ENCODE data around the gene PLCH2. TPM values are rescaled to one million over a fixed set of nuclear protein-coding genes. Genes with fewer than 3 reads are reported as not detected.
A peak's percentile ranks its signal among the peaks of the same experiment; 100 is the strongest.

The PLCH2 gene
- total RNA-seq, 1 experiment from 2014 or later, result 0.74 TPM

DNA sequence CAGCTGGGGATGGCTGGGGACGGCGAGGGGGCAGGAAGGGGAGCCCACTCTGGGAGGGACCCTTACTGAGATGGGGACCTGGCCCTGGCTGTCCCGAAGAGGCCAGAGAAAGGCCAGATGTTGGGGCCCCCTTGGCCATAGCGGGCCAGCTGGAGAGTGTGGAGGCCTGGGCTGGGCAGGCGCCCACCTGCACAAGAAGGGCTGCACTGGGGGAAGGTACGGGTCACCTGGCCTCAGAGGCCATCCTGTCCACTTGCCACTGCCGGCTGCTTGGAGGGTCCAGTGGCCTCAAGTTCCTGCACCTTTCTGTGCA, 5.0 kb upstream of the PLCH2 start:
- in situ Hi-C loops (cut with HindIII; ENCODE audit: low pct_unique_long_range_greater_than_20kb, low sequenced_read_pairs), result no loop called here
- no peak for DNase-seq (ENCODE audit: low read depth)

DNA sequence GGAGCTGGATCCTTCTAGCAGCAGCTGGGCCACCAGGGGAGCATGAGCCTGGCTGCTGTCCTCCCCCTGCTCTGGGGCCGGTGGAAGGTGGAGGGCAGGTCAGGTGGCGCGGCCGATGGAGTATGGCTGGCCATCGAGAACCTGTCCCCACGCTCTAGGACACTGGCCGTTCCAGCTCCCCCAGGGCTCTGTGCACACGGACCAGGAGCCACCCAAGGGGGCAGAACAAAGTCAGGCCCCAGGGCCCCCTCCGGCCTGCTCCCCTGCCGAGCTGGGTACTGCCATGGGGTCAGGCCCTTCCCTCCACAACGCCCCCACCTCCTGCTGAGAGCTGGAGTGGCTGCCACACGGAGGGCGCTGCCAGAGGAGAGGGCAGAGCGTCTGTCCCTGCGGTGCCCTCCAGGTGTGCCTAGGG, 4.5 kb upstream of the PLCH2 start:
- in situ Hi-C loops (cut with HindIII; ENCODE audit: low pct_unique_long_range_greater_than_20kb, low sequenced_read_pairs), result no loop called here
- DNase-seq (ENCODE audit: low read depth), result no peak

DNA sequence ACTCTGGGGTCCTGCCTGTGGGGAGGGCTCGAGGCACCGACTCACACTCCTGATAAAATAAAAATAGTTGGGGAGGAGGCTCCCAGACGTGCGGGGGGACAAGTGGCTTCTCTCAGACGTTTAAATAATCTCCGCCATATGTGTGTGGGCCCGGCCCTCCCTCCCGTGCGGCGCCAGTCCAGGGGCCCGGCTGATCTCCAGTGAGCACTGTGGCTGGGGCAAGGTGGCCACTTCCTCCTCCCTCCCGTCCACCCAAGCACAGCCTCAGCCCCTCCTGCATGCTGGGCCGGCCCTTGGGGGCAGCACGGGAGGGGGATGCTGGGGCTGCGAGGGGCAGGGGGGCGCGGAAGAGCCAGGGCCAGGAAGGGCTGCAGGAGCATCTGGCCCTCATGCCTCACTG, 4.0 kb upstream of the PLCH2 start:
- no peak for DNase-seq (ENCODE audit: low read depth)
- in situ Hi-C loops (cut with HindIII; ENCODE audit: low pct_unique_long_range_greater_than_20kb, low sequenced_read_pairs), result no loop called here

DNA sequence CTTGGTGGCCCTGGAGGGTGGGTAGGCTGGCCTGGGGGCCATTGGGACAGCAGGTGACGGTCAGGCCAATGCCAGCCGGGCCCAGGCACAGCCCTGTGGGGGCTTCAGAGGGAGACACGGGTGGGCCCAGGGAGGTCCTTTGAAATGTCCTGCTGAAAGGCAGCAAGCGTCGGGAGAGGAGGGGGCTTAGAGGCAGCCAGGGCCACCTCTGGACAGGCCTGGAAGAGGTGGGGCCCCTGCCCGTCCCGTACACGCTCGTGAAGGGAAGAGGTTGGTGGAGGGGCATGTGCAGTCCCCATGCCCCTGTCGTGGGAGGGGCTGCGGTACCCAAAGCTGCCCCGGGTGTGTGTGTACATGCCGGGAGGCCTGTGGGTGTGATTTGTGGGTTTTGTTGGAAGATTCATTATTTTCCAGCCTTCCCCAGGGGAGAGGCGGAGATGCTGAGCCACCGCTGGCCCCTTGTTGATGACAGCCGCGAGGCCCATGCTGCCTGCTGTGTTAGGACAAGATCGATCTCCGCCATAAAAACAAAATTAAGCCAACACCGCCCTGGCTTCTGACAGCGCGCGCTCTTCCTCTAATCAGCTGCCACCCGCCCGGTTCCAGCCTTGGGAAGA, 3.4 kb upstream of the PLCH2 start:
- DNase-seq (ENCODE audit: low read depth), result no peak
- in situ Hi-C loops (cut with HindIII; ENCODE audit: low pct_unique_long_range_greater_than_20kb, low sequenced_read_pairs), result no loop called here

DNA sequence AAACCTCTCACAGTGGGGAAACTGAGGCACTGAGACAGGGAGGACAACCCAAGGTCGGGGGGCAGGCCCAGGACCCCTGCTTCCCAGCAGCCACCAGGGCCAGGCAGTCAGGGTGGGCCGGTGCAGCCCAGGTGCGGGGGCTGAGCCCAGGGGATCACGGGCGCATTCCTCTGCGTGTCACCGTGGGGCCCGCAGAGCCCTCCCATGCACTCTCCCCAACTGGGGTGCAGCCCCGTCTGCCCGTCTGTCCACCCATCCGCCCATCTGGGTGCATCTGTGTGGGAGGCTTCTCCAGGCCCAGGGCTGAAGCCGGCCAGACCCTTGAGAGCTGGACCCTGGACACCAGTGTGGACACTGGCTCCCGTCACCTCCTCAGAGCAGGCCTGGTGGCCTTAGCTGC, 2.9 kb upstream of the PLCH2 start:
- DNase-seq (ENCODE audit: low read depth), result no peak

DNA sequence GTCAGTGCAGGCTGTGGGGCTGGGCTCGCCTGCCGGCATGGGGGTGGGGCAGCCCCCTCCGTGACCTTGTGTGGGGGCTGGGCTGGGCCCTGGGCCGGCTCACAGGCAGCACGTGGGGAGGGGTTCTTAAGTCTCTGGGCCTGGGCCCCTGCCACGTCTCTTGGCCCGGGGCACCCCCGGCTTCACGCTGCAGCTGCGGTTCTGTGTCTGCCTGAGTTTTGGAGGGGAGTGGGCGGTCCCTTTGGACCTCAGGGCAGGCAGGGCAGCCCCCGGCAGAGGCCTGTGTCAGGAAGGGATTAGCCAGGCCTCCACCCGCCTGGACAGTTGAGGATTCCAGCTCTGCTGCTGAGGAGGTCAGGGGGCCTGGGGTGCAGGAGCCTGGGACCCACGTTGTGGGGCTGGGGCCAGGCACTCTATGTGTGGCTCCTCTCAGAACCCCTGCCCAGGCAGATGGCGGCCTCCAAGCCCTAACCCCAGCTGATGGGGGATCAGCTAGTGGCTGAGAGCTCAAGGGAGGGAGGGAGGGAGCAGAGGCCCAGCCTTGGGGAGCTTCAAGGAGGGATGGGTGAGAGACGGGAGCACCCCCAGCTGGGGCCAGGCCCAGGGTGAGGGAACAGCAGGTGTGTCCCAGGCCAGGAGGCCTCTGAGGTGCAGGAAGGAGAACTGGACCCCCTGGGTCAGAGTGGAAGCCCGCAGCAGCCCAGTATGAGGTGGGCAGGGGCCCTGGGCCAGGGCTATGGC, 1.8 kb upstream of the PLCH2 start:
- in situ Hi-C loops (cut with HindIII; ENCODE audit: low pct_unique_long_range_greater_than_20kb, low sequenced_read_pairs), result no loop called here
- no peak for DNase-seq (ENCODE audit: low read depth)

More for the DNA sequence above, 2.9 kb upstream of the PLCH2 start:
- in situ Hi-C loops (cut with HindIII; ENCODE audit: low pct_unique_long_range_greater_than_20kb, low sequenced_read_pairs), result no loop called here

DNA sequence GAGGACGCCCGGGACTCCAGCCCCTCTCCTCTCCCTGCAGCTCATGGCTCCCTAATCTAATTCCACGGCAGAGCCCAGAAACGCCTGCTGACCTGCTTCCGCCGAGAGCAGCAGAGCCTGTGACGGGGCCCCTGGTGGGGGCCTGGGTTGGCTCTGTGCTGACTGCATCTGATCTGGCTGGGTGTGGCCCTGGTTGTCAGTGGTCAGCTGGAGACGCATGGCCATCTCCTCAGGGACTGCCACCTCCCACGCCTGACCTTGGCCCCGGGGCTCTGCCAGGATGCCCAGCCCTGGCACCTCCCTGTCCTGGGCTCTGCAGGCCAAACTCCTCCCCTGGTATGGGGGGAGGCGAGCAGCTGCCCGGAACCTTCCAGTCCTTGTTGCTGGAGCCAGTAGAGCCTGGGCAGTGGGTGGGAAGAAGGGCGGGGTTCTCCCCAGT, 1.1 kb upstream of the PLCH2 start:
- DNase-seq (ENCODE audit: low read depth), result peak; percentile 58

DNA sequence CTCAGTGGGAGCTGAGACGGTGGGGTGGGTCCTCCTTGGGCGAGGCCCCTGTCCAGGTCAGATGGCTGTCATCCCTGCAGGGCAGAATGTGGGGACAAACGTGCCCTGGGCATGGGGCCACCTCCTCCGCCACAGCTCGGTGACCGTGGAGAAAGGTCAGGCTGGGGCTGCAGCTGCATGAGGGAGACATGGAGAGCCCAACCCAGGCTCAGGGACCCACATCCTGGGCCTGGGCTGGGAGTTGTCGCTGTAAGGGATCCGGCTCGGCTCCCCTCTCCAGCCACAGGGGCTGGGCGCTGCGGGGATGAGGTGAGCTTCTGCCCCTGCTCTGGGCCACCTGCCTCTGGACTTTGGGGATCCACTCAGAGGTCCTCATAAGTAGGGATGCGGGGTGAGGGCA, 518 bp upstream of the PLCH2 start:
- no peak for DNase-seq (ENCODE audit: low read depth)
- in situ Hi-C loops (cut with HindIII; ENCODE audit: low pct_unique_long_range_greater_than_20kb, low sequenced_read_pairs), result no loop called here

More for the DNA sequence above, 1.1 kb upstream of the PLCH2 start:
- in situ Hi-C loops (cut with HindIII; ENCODE audit: low pct_unique_long_range_greater_than_20kb, low sequenced_read_pairs), result no loop called here

DNA sequence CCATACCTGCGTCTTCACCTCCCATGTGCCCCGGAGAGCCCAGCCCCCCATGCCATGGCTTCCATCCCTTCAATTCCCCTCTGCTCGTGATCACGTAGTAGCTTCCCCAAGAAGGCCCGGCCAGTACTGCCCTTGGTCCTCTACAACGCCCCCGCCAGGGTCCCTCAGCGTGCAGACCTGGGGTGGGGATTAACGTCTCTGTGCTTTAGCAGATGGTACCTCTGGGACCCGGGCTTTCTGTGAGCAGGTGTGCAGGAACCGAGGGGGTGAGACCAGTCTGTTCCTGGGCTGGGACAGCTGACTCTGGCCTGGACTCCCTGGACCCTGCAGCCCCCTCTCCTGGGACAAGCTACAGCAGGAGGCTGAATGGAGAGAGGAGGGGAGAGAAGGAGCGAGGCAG, 1.2 kb downstream of the PLCH2 start:
- no peak for DNase-seq (ENCODE audit: low read depth)
- in situ Hi-C loops (cut with HindIII; ENCODE audit: low pct_unique_long_range_greater_than_20kb, low sequenced_read_pairs), result no loop called here

DNA sequence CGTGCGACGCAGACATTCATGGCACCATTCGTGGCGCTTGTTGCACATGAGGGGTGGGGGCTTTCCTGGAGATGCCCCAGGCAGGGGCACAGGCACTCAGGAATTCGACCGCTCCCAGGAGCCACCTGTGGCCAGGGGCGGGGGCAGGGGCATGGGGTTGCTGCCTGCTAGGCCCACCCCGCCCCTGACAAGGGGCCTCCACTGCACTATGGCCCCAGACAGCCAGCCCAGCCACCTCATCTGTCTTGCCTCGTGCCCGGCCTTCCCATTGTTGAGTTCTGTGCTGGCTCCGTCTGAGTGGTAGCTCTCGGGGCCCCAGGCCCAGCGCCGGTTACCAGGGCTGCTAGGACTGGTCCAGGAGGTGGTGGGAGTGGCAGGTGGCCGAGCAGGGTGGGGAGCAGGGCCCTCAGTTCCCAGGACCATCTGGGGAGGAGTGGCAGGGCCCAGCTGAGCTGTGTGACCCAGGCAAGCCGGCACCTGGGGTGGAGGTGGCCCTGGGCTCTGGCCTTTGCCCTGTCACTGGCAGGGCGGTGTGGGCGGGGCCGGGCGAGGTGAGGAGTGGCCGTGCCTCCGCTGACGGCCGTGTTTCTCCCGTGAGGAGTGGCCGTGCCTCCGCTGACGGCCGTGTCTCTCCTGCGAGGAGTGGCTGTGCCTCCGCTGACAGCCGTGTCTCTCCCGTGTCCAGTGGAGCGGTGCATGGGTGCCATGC, 1.9 kb downstream of the PLCH2 start:
- in situ Hi-C loops (cut with HindIII; ENCODE audit: low pct_unique_long_range_greater_than_20kb, low sequenced_read_pairs), result no loop called here

DNA sequence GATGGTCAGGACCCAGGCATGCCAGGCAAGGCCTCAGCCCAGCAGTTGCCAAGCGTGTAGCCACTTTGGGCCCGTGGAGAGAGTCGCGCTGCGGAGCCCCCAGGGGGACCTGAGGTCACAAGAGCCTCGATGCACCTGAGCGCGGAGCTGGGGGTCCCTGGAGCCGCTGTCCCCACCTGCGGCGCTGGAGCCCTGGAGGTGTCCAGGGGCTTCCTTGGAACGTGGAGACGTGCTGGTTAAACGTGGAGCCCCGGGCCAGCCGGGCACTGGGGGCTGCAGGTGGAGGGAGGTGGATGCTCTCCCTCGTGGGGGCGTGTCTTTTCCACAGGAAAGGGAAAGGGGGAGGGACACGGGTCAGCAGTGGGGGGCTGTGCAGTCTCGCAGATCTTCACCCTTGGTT, 3.1 kb downstream of the PLCH2 start:
- in situ Hi-C loops (cut with HindIII; ENCODE audit: low pct_unique_long_range_greater_than_20kb, low sequenced_read_pairs), result no loop called here

More for the DNA sequence above, 1.9 kb downstream of the PLCH2 start:
- no peak for DNase-seq (ENCODE audit: low read depth)

DNA sequence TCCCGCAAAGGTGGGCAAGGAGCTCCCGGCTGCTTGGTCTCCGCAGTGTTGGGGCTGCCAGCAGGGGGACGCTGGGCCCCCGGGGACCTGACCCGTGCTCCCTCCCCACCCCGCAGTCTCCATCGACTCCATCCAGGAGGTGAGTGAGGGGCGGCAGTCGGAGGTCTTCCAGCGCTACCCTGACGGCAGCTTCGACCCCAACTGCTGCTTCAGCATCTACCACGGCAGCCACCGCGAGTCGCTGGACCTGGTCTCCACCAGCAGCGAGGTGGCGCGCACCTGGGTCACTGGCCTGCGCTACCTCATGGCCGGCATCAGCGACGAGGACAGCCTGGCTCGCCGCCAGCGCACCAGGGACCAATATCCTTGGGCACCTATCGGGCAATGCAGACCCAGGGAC, 3.5 kb downstream of the PLCH2 start:
- in situ Hi-C loops (cut with HindIII; ENCODE audit: low pct_unique_long_range_greater_than_20kb, low sequenced_read_pairs), result no loop called here
- DNase-seq (ENCODE audit: low read depth), result no peak

More for the DNA sequence above, 3.1 kb downstream of the PLCH2 start:
- no peak for DNase-seq (ENCODE audit: low read depth)

DNA sequence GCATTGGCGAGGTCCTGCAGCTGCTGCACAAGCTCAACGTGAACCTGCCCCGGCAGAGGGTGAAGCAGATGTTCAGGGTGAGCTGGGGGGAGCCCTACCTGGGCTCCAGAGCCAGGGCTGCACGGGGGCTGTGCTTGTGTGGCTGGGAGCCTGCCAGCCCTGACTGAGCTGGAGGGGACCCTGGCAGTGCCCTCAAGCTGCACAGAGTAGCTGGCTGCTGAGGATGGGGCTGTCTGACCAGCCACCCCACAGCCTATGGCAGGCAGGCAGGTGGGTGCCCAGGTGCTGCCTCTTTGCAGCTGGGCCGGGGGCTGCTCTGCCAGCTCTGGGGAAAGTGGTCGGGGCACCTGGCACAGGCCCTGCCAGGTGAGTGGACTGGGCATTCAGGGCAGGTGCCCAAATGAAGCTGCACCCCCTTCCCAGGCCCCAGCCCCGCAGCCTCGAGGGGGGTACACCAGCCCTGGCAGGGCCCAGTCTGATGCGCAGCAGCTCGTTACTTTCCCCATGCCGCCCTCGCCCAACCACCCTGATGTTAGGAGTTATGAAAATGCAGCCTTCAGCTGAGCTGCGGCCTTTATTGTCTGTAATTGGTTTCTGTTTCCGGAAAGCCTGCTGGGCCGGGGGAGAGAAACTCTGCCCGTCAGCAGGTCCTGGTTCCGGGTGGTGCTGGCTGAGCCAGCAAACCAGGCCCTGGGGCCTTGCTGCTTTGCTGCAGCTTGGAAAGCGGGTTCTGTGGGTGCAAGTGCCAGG, 4.3 kb downstream of the PLCH2 start:
- in situ Hi-C loops (cut with HindIII; ENCODE audit: low pct_unique_long_range_greater_than_20kb, low sequenced_read_pairs), result no loop called here
- no peak for DNase-seq (ENCODE audit: low read depth)

DNA sequence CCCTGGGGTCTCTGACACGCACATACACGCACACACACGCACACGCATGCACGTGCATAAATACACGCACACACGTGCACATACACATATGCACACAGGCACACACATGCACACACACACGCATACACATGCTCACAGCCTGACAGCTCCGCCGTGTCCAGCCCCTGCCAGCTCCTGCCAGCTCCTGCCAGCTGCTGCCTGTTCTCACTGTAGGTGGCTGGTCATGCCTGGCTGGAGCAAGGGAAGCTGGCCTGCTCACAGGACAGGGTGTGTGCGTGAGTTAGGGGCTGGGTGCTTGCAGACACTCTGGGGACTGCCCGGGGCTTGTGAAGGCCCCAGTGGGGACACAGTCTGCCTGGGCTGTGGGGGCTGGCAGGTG, 4.9 kb downstream of the PLCH2 start:
- in situ Hi-C loops (cut with HindIII; ENCODE audit: low pct_unique_long_range_greater_than_20kb, low sequenced_read_pairs), result no loop called here
- peak; percentile 64 for DNase-seq (ENCODE audit: low read depth)

DNA sequence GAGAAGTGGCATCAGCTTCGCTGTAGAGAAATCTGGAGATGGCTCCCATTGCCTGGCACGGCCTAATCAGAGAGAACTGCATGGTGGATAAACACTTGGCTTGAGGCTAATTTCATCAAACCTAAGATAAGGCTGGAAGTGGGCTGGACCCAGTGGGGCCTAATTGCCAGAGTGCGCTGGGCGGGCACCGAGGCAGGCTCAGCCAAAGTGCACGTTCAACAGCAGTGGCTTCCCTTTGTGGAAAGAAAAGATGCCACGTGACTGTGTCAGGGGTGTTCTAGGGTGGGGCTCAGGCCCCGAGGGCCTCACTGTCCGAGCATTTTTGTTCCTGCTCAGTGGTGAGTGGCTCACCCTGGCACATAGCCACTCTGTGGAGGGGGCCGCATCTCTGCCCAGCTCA, 5.8 kb downstream of the PLCH2 start:
- in situ Hi-C loops (cut with HindIII; ENCODE audit: low pct_unique_long_range_greater_than_20kb, low sequenced_read_pairs), result no loop called here

DNA sequence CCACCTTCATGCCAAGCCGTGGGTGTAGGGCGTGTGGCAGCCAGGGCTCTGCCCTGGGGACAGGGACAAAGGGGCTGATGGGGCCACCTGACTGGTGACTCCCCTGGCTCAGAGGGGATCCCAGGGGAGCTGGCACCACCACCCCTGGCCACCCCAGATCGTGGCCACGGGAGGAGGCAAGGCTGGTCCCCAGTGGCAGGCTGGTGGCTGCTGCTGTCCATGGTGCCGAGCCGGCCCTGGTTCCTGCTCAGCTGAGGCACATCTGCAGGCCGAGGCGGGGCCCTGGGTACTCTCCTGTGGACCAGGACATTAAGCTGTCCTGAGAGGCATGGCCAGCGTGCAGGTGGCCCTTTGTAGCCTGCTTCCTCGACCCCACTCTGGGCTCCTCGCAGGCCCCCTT, 6.5 kb downstream of the PLCH2 start:
- in situ Hi-C loops (cut with HindIII; ENCODE audit: low pct_unique_long_range_greater_than_20kb, low sequenced_read_pairs), result no loop called here
- DNase-seq (ENCODE audit: low read depth), result no peak

More for the DNA sequence above, 5.8 kb downstream of the PLCH2 start:
- DNase-seq (ENCODE audit: low read depth), result peak; percentile 69

DNA sequence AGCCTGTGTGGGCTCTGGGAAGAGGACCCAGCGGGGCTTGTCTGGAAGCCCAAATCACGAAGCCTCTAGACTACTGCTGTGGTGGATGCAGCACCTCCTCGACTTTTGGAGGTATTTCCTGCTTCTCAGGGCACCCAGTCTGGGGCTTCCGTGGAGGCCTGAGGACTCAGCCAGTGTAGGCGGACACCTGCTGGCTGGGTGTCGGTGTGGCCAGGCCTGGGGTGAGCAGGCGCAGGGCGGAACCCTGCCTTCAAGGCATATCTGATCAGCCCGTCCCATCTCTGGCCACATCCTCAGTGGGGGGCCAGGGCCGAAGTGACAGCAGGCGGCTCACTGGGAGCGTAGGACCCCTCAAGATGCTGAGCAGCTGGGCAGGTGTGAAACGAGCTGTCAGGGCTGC, 6.9 kb downstream of the PLCH2 start:
- in situ Hi-C loops (cut with HindIII; ENCODE audit: low pct_unique_long_range_greater_than_20kb, low sequenced_read_pairs), result no loop called here

DNA sequence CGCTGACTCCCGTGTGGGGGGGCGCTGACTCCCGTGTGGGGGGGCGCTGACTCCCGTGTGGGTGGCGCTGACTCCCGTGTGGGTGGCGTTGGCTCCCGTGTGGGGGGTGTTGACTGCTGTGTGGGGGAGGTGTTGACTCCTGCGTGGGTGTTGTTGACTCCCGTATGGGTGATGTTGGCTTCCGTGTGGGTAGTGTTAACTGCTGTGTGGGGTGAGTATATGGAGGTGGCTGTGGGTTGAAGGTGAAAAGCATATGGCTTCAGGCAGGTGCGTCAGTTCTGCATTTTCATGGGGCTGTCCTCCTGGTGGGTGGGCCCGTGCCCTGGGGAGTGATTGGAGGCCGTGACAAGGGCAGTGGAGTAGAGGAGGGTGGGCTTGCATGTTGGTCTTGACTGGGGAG, 7.9 kb downstream of the PLCH2 start:
- DNase-seq (ENCODE audit: low read depth), result no peak
- in situ Hi-C loops (cut with HindIII; ENCODE audit: low pct_unique_long_range_greater_than_20kb, low sequenced_read_pairs), result no loop called here

More for the DNA sequence above, 6.9 kb downstream of the PLCH2 start:
- no peak for DNase-seq (ENCODE audit: low read depth)

DNA sequence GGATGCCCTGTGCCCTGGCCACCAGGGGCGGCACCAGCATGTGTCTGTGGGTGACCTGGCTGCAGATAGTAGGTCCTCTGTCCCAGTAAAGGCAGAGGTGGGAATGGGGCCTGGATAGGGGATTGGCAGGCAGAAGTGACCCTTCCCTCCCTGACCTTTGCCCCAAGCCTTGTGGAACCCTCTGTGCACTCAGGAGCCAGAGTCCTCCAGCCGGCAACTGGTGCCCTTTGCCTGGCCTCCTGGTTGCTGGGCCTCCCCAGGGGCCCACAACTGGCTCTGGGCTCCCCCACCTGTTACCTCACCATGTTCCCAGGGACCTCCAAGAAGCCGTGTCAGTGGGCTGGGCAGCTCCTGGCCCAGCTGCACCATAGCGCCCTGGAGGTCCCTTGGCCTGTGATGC, 10.0 kb downstream of the PLCH2 start:
- in situ Hi-C loops (cut with HindIII; ENCODE audit: low pct_unique_long_range_greater_than_20kb, low sequenced_read_pairs), result no loop called here
- no peak for DNase-seq (ENCODE audit: low read depth)
